ENCODE data around the gene RETNLB.

DNA sequence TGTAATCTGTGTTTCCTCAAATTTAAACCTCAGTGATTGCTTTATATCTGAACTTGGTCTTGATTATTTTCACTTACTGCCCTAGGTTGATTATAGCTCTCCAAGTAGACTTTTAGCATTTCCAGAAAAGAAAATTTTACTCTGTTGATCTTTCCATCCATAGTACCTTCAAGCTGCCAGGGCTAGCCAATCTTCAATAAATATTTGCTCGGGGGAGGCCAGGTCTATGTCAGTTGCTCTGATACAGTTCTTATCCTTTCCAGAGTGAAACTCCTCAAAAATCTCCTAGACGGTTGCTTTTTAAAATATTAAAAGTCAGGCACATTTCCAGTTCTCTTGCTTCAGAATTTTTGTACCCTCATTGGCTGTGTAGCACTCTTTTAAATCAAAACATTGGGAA, 38.8 kb downstream of the RETNLB start:
- no peak for TF ChIP-seq ZNF747 (CRISPR knock-in tag; IDR thresholded peaks at IDR 0.05; ENCODE audit: borderline replicate concordance)
- no peak for TF ChIP-seq SRF (IDR thresholded peaks at IDR 0.05; ENCODE audit: low read depth, low read length)
- TF ChIP-seq JUN (CRISPR knock-in tag; IDR thresholded peaks at IDR 0.05): no peak
- TF ChIP-seq, protein P1, sequence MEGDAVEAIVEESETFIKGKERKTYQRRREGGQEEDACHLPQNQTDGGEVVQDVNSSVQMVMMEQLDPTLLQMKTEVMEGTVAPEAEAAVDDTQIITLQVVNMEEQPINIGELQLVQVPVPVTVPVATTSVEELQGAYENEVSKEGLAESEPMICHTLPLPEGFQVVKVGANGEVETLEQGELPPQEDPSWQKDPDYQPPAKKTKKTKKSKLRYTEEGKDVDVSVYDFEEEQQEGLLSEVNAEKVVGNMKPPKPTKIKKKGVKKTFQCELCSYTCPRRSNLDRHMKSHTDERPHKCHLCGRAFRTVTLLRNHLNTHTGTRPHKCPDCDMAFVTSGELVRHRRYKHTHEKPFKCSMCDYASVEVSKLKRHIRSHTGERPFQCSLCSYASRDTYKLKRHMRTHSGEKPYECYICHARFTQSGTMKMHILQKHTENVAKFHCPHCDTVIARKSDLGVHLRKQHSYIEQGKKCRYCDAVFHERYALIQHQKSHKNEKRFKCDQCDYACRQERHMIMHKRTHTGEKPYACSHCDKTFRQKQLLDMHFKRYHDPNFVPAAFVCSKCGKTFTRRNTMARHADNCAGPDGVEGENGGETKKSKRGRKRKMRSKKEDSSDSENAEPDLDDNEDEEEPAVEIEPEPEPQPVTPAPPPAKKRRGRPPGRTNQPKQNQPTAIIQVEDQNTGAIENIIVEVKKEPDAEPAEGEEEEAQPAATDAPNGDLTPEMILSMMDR (CRISPR knock-in tag; IDR thresholded peaks at IDR 0.05): no peak

Measured in HepG2 (cell line).